Measurements from ENCODE around the gene PLEKHG4B.
"Not testable (repeated sequence)": the region's sequence is repeated elsewhere in the genome, so short reads cannot be mapped to it uniquely, and the experiment has no call there.

PLEKHG4B gene

GRCh38 chr5:159448-160172, 67.6 kb downstream of the PLEKHG4B start:
- no peak for DNase-seq

GRCh38 chr5:160173-160510, 68.2 kb downstream of the PLEKHG4B start:
- no peak for DNase-seq

GRCh38 chr5:160921-161802, 69.2 kb downstream of the PLEKHG4B start:
- DNase-seq, result no peak

- no peak for DNase-seq
Measured at GRCh38 chr5:161803-162110, 69.8 kb downstream of the PLEKHG4B start.

GRCh38 chr5:162190-162564, 70.2 kb downstream of the PLEKHG4B start:
- no peak for DNase-seq

GRCh38 chr5:162565-163337, 70.8 kb downstream of the PLEKHG4B start:
- DNase-seq, result no peak

GRCh38 chr5:163338-163620, 71.3 kb downstream of the PLEKHG4B start:
- DNase-seq, result no peak

- DNase-seq, result no peak
Measured at GRCh38 chr5:163841-164240, 71.9 kb downstream of the PLEKHG4B start.

GRCh38 chr5:164244-164643, 72.3 kb downstream of the PLEKHG4B start:
- DNase-seq, result no peak

- DNase-seq, result not testable (repeated sequence)
Measured at GRCh38 chr5:164783-165182, 72.8 kb downstream of the PLEKHG4B start.

- no peak for DNase-seq
Measured at GRCh38 chr5:166441-167372, 74.7 kb downstream of the PLEKHG4B start.

GRCh38 chr5:167511-167910, 75.5 kb downstream of the PLEKHG4B start:
- DNase-seq, result no peak

- DNase-seq, result no peak
Measured at GRCh38 chr5:167982-168660, 76.2 kb downstream of the PLEKHG4B start.

- DNase-seq, result no peak
Measured at GRCh38 chr5:169071-169727, 77.2 kb downstream of the PLEKHG4B start.

- no peak for DNase-seq
Measured at GRCh38 chr5:169728-170094, 77.7 kb downstream of the PLEKHG4B start.

GRCh38 chr5:170971-171800, 79.2 kb downstream of the PLEKHG4B start:
- DNase-seq, result no peak

GRCh38 chr5:171801-172331, 79.9 kb downstream of the PLEKHG4B start:
- DNase-seq, result no peak

GRCh38 chr5:172421-172820, 80.5 kb downstream of the PLEKHG4B start:
- DNase-seq, result no peak

- DNase-seq, result no peak
Measured at GRCh38 chr5:172841-173251, 80.9 kb downstream of the PLEKHG4B start.
